22Rv1 (cell line): ENCODE results near the gene CASD1.

Experiments
- H3K27ac ChIP-seq: fragments of 450-650 bp; 2 replicates; pipeline ENCODE4 v1.5.1; 2017
- CTCF ChIP-seq: fragments of 450-650 bp; IDR thresholded peaks from 2 replicates; pipeline ENCODE4 v1.5.1; 2017; ENCODE audit warnings: mild to moderate bottlenecking
- ZFX ChIP-seq: fragments of 450-650 bp; IDR thresholded peaks from 2 replicates; pipeline ENCODE4 v1.6.1; 2017; ENCODE audit warnings: antibody characterized with exemption, borderline replicate concordance

CASD1 gene

GRCh38 chr7:94562525-94562924 lies 52.9 kb downstream of the CASD1 start:
- TF ChIP-seq ZFX (no peak), CTCF (no peak)
- no peak overlapping the region for H3K27ac ChIP-seq

- TF ChIP-seq ZFX (no peak), CTCF (no peak)
- H3K27ac ChIP-seq = no peak overlapping the region
Measured at GRCh38 chr7:94565247-94565894, 55.8 kb downstream of the CASD1 start.

DNA sequence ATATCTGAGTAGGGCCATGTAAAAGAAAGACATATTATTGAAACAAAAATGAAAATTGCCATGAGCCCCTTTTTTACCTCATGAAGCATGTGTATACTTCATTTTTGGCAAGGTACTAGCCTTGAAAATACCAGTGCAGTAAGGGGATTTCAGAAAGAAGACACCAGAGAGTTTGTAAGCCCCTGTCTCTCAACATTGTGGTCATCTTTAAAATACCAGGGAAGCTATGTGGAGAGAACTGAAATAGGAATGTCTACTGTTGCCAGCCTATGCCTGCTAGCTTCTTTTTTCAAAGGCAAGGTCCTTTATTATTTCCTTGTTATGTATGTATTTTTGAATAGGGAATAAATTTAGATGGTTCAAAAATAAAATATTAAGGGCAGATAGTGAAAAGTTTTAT lies 57.8 kb downstream of the CASD1 start:
- no peak for TF ChIP-seq CTCF
- TF ChIP-seq ZFX = no peak
- no peak overlapping the region for H3K27ac ChIP-seq

GRCh38 chr7:94571816-94572215 lies 62.2 kb downstream of the CASD1 start:
- TF ChIP-seq CTCF = no peak
- TF ChIP-seq ZFX = no peak
- H3K27ac ChIP-seq = no peak overlapping the region

DNA sequence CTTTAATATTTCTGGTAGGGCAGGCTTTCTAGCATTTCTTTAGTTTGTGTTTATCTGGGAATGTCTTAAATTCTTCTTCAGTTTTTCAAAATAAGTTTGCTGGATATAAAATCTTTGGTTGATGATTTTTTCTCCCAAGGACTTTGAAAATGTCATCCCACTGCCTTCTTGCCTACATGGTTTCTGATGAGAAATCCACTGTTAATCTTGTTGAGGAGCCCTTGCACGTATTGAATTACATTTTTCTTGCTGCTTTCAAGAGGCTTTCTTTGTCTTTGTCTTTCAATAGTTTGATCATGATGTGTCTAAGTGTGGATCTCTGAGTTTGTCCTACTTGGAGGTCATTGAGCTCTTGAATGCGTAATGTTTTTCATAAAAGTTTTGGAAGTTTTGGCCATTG lies 66.0 kb downstream of the CASD1 start:
- H3K27ac ChIP-seq = no peak overlapping the region
- no peak for TF ChIP-seq CTCF
- no peak for TF ChIP-seq ZFX

GRCh38 chr7:94576316-94576715 lies 66.7 kb downstream of the CASD1 start:
- no peak for TF ChIP-seq CTCF
- TF ChIP-seq ZFX = no peak
- no peak overlapping the region for H3K27ac ChIP-seq

DNA sequence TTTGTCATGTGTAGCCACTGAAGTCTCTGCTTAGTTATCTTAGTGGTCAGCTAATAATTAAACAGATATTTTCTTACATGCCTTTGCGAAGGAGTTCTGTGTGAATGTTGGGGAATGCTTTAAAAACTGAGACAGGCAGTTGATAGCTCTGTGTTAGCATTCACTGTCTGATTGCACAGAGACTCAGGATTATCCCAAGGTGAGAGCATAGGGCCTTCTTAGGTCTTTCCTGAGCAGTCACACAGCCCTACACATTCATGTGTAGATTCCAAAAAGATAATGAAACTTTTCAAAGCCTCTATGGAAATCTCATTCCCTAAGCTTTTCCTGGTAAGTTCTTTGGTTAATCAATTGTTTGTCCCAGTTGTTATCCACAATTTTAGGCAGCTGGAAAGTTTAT lies 67.7 kb downstream of the CASD1 start:
- no peak for TF ChIP-seq CTCF
- no peak for TF ChIP-seq ZFX
- H3K27ac ChIP-seq = no peak overlapping the region
